SHP77 treated with DMSO at 0.1 percent for 48 hours (cell line): Measurements from ENCODE around the gene PPP1R15B.
A peak's percentile ranks its signal among the peaks of the same experiment; 100 is the strongest.

Experiments used
- DNase-seq: peaks from one replicate; lab custom pipeline; 2025; lab: John Stamatoyannopoulos, UW

PPP1R15B gene

DNA sequence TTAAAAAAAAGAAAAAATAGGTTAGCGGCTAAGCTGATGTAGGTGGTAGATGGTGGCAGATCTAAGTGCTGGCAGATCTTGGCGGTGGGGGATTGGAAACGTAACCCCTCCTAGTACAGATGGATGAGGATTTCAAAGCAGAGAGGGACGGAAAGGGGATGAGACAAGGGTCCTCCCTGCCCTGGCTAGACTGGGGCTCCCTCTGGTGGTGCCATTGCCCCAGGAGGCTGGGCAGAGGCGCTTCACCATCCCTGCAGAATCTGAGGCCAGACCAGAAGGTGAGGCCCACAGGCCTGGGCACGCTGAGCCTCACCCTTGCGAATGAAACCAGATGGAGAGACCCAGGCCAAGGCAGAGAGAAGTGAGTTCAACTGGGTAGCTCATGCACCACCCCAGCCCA, 44.9 kb downstream of the PPP1R15B start:
- DNase-seq, result no peak

DNA sequence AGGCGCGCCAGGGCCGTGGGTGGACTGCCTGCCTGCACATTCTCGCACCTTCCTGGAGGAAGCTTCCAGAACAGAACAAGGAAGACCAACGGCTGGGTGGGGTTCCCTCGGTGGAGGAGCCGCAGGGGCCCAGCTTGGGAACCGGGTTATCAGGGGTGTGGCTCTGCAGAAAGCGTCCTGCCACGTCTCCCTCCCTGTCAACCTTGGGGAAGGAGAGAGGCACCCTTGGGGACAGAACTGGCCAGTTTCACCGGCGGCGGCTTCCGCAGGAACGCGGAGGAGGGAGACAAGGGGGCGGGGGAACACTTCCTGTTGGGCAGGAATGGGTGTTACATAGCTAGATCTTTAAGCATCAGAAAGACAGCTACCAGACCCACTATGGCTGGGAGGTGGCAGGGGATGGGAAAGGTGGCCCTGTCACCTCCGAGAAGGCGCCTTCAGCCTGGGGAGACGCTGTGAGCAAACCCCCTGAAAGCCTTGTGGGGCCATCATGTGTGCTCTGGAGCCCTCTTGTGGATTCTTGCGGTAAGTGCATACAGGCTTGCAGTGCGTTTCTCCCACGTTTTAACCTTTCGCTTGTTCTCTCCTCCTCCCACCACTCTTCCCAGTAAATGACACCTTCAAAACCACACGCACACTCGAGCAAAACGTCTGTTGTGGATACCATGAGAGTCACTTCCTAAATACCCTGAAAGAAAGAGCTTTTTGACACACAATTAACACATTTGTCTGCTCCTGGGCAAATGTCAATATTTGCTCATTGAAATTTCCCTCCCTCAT, 48.1 kb downstream of the PPP1R15B start:
- peak; percentile 33 for DNase-seq

DNA sequence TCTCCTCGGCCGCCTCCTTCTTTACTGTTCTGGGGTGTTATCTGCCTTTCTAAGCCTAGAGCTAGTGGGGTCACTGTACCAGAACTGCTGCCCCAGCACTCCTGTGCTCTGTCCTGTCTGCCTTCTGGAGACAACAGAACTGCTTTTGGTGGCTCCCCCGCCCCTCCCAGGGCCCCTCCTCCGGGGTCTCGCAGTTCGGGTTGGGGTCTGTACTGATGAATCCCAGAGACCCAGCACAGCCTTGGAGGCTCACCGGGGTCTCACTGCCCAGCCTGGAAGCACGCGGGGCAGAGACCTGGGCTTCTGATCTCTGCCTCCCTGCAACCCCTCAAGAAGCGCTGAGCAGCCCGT, 48.7 kb downstream of the PPP1R15B start:
- no peak for DNase-seq

DNA sequence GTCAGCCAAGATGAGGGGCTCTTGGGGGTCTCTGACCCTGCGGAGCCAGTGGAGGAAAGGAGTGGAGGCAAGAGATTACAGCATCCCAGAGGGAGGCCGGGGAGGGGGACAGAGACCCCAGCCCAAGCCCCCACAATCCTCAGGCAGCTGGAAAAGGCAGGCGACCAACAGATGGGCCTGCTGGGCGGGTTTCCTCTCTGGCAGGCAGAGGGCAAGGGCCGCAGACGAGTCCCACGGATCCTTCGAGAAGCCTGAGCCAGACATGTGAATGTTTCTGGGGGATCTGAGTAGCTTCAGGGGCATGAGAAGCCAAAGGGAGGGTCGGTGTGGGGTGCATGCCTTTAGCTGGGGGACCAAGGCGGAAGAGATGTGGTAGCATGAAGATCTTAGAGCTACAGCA, 49.8 kb downstream of the PPP1R15B start:
- no peak for DNase-seq

DNA sequence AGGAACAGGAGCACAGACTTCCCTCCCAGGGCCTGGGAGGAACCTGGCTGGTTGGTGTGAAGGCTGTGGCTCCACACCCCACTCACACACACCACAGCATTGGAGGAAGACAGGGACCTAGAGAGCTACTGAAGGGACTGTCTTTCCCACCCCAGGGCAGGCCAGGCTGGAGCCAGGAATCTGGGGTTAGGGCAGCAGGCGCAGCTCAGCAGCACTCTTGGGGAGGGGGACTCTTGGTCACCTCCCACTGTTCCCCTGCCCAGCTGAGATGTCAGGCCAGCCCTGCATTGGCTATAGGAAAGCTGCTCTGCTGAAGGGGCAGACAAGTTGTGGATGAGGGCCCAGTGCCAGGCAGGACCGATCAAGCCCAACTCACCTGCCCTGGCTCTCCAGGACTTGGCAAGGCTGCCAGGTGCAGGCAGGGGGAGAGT, 50.3 kb downstream of the PPP1R15B start:
- DNase-seq, result no peak

DNA sequence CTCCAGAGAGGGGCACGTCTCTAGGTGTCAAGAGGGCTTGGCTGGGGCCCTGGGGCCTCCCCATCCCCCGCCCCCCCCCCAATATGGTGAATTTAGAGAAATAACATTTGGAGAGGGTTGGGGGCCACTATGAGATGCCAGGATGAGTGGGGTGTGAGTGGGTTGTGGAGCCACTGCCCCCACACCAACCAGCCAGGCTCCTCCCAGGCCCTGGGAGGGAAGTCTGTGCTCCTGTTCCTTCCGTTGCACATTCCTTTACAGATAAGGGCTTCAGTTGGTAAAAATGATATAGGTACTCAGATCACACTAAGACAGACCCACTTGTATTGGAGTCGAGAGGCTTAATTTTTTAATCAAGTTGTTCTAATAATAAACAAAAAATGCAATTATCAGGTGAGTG, 51.3 kb downstream of the PPP1R15B start:
- no peak for DNase-seq

DNA sequence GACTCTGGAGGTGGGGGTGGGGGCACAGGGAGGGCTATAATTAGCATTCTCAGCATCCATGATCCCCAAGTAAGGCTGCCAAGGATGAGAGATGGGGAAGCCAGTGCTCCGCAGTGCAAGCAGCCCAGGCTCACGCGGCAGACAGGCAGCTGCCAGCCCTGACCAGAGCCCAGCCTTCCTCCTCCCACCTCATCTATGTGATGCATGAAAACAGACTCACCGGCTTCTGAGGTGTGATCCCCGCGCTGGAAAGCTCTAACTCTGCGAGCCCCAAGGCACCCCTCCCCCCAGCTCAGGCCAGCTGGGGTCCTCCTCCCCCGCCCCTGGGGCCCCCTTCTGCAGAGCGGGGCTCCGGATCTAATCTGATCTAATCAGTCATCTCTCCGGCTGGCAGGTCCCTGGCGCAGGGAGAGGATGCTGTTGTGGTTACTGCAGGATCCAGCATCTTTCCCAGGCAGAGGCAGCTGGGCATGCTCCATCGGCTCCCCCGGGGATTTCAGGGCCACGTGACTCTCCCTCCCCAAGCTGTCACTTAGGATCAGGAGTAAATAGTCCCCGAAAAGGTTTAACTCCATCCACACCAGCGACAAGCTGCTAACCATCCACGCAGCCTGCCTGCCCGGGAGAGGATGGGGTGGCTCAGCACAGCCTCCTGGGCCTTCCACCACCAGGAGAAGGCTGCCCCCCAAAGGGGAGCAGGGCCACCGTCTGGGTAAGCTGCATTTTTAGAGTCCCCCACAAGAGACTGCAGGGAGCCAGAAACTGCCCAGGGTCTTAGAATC, 52.0 kb downstream of the PPP1R15B start, which contains the start of gene PLEKHA6:
Gene PLEKHA6 (minus strand): TSS at position 456 of the 782 bp plus-strand sequence. CDS start 86,202 bp downstream, outside the sequence.
- DNase-seq, result no peak

DNA sequence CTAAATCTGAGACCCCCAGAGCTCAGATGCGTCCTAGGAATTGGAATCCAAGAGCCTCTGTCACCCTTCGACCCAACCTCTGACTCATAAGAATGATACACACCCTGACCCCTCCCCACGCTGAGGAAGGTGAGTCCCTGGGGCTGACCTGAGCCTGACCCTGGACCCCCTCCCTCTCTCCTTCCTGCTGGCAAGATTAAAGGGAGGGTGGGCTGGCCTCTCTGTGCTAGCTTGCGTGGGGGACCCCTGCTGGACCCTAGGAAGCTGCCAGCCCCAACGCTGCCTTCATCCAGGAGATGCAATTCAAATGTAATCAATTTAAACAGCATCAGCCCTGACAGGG, 52.5 kb downstream of the PPP1R15B start:
- no peak for DNase-seq

DNA sequence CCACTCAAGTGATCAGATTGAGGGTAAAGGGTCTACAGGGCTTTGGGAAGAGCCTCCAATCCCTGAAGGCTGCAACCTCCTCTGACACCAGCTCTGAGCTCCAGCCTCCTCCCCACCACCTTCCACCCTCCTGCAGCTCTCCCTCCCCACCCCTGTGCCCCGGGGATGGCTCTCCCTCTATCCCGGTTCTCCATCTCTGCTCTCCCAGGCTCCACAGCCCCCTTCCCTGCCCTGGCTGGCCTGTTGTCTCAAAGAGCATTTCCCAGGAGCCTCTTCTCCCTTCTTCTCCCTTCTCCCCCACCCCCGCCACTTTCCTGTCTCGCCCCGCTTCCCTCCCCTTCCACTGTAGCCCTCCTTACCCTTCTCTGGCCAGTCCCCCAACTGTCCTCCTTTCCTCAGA, 53.0 kb downstream of the PPP1R15B start:
- DNase-seq, result no peak

DNA sequence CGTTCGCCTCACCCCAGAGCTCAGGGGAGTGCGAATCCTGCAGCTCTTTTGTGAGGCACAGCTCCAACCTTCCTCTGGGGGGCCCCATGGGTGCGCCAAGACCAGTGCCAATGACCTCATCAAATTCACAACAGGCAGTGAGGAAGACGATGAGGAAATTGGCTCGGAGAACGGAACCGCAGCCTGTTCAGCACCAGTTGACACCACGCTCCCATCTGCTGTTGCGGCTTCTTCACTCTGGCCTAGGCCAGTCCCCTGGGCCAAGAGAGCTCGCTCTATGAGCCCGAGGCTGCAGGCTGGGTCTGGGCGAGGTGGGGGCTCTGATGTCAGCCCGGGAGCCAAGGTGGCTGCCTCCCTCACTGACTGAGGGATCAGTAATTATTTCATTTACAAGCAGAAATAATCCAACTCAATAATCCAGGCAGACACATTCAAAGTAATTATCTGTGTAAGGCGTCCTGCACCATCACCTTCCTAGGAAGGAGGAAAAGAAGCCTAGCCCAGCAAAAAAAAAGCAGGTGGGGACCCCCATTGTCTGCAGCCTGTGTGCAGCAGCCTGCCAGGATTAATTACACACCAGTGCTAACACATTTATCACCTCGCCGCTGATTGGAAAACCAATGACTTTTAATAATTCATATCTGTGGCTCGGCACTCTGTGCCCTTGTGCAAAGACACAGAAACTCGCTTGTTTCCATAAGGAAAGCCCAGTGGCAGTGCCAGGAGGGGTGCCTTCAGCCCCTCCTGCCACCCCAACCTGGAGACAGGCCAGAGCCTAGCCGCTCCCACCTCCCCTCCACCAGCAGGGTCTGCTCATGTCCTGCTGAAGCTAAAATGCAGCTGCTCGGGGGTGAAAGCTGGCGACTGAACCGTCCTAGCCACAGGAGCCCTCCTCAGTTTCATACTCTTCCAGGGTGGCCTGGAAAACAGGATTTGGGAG, 53.8 kb downstream of the PPP1R15B start:
- DNase-seq, result no peak

DNA sequence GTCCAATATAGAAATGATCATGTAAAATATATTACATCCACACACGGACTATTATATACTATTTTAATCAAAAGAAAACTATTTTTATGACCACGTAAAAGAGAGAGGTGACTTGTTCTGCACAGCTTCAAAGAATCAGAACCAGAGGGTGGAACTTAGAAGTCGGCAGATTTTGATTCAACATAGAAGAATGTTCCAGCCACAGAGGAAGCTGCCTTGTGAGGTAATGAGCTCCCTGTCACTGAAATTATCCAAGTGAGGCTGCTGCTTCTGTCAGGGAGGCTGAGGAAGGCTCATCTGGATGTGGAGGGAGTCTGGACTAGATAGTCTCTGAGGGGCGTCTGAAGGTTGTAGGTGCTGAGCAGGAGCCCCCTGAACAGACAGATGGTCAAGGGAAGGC, 54.6 kb downstream of the PPP1R15B start:
- no peak for DNase-seq

DNA sequence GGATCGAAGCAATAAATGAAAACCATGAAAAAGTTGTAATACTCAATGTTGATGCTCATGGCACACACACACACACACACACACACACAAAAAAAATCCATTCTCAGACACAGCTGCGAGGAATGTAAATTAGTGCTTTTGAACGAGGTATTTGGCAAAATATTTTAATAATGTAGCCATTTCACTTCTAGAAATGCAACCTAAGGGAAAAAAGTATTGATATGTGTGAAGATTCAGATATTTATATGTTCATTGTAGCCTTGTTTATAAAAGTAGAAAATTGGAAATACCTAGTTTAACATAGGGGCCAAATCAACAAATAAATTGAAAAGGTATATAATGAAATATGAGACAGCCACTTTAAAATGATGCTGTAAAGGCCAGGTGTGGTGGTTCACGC, 55.7 kb downstream of the PPP1R15B start:
- no peak for DNase-seq

DNA sequence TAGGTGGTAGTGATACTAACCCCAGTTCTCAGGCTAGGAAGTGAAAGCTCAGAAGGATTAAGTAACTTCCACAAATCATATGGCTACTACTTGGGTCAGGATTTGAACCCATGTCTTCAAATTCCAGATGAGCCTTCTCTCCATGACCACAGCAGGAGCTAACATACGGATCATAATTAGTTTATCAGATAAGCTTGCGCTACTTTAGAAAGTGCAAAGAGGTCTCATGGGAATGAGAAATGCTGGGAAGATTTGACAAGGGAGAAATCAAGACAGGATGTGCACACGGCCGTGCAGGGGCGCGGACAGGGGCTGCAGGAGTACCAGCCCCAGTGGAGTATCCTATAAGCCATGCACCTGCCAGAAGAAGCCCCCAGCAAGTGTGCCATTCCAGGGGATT, 57.0 kb downstream of the PPP1R15B start:
- no peak for DNase-seq
